Suppressor macrophage treated with lipopolysaccharide for 4 hours (primary cell): ENCODE results near the gene G6PD.
"Not testable (repeated sequence)": the region's sequence is repeated elsewhere in the genome, so short reads cannot be mapped to it uniquely, and the experiment has no call there.

Source experiments
- DNase-seq: peaks from one replicate; pipeline ENCODE4 v3.0.0-alpha.2; 2020

G6PD gene

GRCh38 chrX:154546354-154547244 is at the start of gene G6PD:
G6PD (minus strand) TSS chrX:154546846; CDS start chrX:154546155, 691 bp downstream.
- peak; percentile 81 for DNase-seq

- DNase-seq: peak; percentile 14
Observed at GRCh38 chrX:154595559-154596249, 49.1 kb upstream of the G6PD start.

GRCh38 chrX:154594491-154594890 is 47.8 kb upstream of the G6PD start:
- DNase-seq: no peak

GRCh38 chrX:154593201-154593600 is 46.6 kb upstream of the G6PD start:
- no peak for DNase-seq

- no peak for DNase-seq
Observed at GRCh38 chrX:154592505-154592904, 45.9 kb upstream of the G6PD start.

GRCh38 chrX:154590415-154590814 is 43.8 kb upstream of the G6PD start:
- not testable (repeated sequence) for DNase-seq

- not testable (repeated sequence) for DNase-seq
Observed at GRCh38 chrX:154584585-154585183, 38.0 kb upstream of the G6PD start, which contains the start of gene CTAG1A. CTAG1A (plus strand) TSS chrX:154585133; CDS start chrX:154585207, 74 bp downstream.

- not testable (repeated sequence) for DNase-seq
Observed at GRCh38 chrX:154582994-154583393, 36.3 kb upstream of the G6PD start.

GRCh38 chrX:154575076-154575475 is 28.4 kb upstream of the G6PD start:
- not testable (repeated sequence) for DNase-seq

- DNase-seq: not testable (repeated sequence)
Observed at GRCh38 chrX:154573061-154573460, 26.4 kb upstream of the G6PD start.

GRCh38 chrX:154570361-154570760 is 23.7 kb upstream of the G6PD start:
- DNase-seq: not testable (repeated sequence)

GRCh38 chrX:154562295-154562694 is 15.6 kb upstream of the G6PD start:
- DNase-seq: not testable (repeated sequence)

- DNase-seq: not testable (repeated sequence)
Observed at GRCh38 chrX:154560326-154560725, 13.7 kb upstream of the G6PD start.

- not testable (repeated sequence) for DNase-seq
Observed at GRCh38 chrX:154558896-154559295, 12.2 kb upstream of the G6PD start.

GRCh38 chrX:154558060-154558690 is 11.5 kb upstream of the G6PD start:
- not testable (repeated sequence) for DNase-seq

GRCh38 chrX:154552112-154552806 is 5.6 kb upstream of the G6PD start:
- not testable (repeated sequence) for DNase-seq

GRCh38 chrX:154549766-154550165 is 3.1 kb upstream of the G6PD start:
- DNase-seq: no peak

GRCh38 chrX:154548028-154548316 is 1.3 kb upstream of the G6PD start:
- no peak for DNase-seq

- peak; percentile 91 for DNase-seq
Observed at GRCh38 chrX:154547245-154548027, 790 bp upstream of the G6PD start, which contains the start of gene IKBKG. IKBKG (plus strand) TSS chrX:154547620; CDS start chrX:154552003, 4,383 bp downstream.

GRCh38 chrX:154545673-154546274 is 872 bp downstream of the G6PD start:
- DNase-seq: no peak
